Ramos (cell line): Measurements from ENCODE around the gene CHRNA4.

Source experiments
- in situ Hi-C: fragments of 300-500 bp; cut with MboI; formaldehyde crosslinking; loops from one replicate; pipeline ENCODE4 v1.14.3; 2022; ENCODE audit warnings: low sequenced_read_pairs; ENCODE audit not compliant: unreplicated experiment

CHRNA4 gene

GRCh38 chr20:63326314-63327230 lies 34.6 kb downstream of the CHRNA4 start:
- in situ Hi-C loops, result no loop called here

- in situ Hi-C loops, result no loop called here
These were observed 35.4 kb downstream of the CHRNA4 start for GRCh38 chr20:63325554-63326313.

GRCh38 chr20:63325021-63325471 lies 36.1 kb downstream of the CHRNA4 start:
- in situ Hi-C loops, result no loop called here

- in situ Hi-C loops, result no loop called here
These were observed 37.7 kb downstream of the CHRNA4 start for GRCh38 chr20:63323357-63323981.

- in situ Hi-C loops, result no loop called here
These were observed 38.2 kb downstream of the CHRNA4 start for GRCh38 chr20:63322933-63323273.

- in situ Hi-C loops, result no loop called here
These were observed 38.8 kb downstream of the CHRNA4 start for GRCh38 chr20:63322146-63322932.

GRCh38 chr20:63321148-63321831 lies 39.9 kb downstream of the CHRNA4 start:
- in situ Hi-C loops, result no loop called here

- in situ Hi-C loops, result no loop called here
These were observed 40.5 kb downstream of the CHRNA4 start for GRCh38 chr20:63320616-63321147.

GRCh38 chr20:63320041-63320511 lies 41.1 kb downstream of the CHRNA4 start:
- in situ Hi-C loops, result no loop called here

- in situ Hi-C loops, result no loop called here
These were observed 41.7 kb downstream of the CHRNA4 start for GRCh38 chr20:63319164-63320040.

- in situ Hi-C loops, result no loop called here
These were observed 42.6 kb downstream of the CHRNA4 start for GRCh38 chr20:63318391-63319163.

- in situ Hi-C loops, result no loop called here
These were observed 43.4 kb downstream of the CHRNA4 start for GRCh38 chr20:63317601-63318291.

- in situ Hi-C loops, result no loop called here
These were observed 44.1 kb downstream of the CHRNA4 start for GRCh38 chr20:63317061-63317460.

- in situ Hi-C loops, result no loop called here
These were observed 44.6 kb downstream of the CHRNA4 start for GRCh38 chr20:63316502-63316921.

- in situ Hi-C loops, result no loop called here
These were observed 45.2 kb downstream of the CHRNA4 start for GRCh38 chr20:63315731-63316491.

- in situ Hi-C loops, result no loop called here
These were observed 45.9 kb downstream of the CHRNA4 start for GRCh38 chr20:63315240-63315689.
